ENCODE data around the gene MAGEB17. TPM values are rescaled to one million over a fixed set of nuclear protein-coding genes. Genes with fewer than 3 reads are reported as not detected.
"Not testable (repeated sequence)": the region's sequence is repeated elsewhere in the genome, so short reads cannot be mapped to it uniquely, and the experiment has no call there.

MAGEB17 gene
- total RNA-seq, 1 donor from 2014 or later = not detected

DNA sequence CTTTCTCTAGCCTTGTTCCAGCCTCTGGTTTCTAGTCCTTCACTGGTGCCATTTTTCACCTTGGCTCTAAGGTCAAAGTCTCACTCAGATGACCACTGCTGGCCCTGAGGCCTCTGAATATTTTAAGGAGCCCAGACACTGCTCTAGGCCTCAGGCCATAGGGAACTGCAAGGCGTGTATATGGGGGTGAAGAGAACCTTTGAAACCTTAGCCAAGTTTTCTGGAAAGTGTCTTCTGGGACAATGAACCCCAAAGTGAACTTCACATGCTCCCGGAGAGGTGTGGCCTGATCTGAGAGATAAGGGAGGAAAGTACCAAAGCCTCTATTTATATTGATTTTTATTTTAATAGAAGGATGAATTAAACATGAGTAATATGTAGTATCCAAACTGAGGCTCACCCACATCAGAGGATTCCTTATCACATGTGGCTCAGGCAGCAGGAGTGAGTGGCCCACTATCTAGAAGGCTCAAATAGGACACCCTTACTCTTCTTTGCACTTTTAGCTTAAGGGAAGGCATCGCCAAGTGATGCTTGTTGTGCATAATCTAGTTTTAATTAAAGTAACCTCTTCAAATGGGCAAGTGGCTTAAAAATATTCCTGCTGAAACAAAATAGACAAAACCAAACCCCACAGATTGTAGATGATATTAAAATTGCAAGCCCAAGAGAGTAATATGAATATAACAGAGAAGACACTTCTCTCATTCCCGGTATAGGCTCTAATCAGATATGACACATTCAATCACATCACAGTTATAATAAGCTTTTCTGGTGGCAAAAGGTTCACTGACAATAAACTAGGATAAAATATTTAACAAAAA lies 25.6 kb upstream of the MAGEB17 start:
- Mint-ChIP-seq H3K9me3 (no peaks in the 10 kb centered on the region), H3K27me3 (peaks cover 4% of the 10 kb centered on the region), H3K4me1 (no peaks in the 10 kb centered on the region), H3K36me3 (ENCODE audit: low read depth) (no peaks in the 10 kb centered on the region), H3K4me3 (no peak overlapping the region), H3K27ac (no peak overlapping the region)
- DNase-seq = no peak
- intact Hi-C loops (cut with micrococcal nuclease) = no loop called here

DNA sequence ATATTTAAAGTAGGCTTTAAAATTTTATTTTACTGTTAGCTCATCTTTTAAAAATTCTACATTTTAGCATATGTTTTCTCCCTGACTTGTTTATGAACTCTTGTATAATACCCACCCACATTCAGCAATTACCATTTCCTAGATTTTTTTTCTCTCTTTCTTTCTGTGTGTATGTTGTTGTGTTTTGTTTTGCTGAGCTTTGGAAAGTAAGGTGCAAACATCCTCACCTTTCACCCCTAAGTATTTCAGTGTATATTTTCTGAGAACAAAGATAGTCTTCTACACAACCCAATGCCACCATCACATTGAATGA lies 25.1 kb upstream of the MAGEB17 start:
- no peak overlapping the region for H3K4me3 Mint-ChIP-seq
- no peak for DNase-seq
- intact Hi-C loops (cut with micrococcal nuclease) = no loop called here
- H3K36me3 Mint-ChIP-seq (ENCODE audit: low read depth) = no peaks in the 10 kb centered on the region
- H3K27me3 Mint-ChIP-seq = peaks cover 3% of the 10 kb centered on the region
- no peak overlapping the region for H3K27ac Mint-ChIP-seq
- H3K9me3 Mint-ChIP-seq = no peaks in the 10 kb centered on the region
- no peaks in the 10 kb centered on the region for H3K4me1 Mint-ChIP-seq

DNA sequence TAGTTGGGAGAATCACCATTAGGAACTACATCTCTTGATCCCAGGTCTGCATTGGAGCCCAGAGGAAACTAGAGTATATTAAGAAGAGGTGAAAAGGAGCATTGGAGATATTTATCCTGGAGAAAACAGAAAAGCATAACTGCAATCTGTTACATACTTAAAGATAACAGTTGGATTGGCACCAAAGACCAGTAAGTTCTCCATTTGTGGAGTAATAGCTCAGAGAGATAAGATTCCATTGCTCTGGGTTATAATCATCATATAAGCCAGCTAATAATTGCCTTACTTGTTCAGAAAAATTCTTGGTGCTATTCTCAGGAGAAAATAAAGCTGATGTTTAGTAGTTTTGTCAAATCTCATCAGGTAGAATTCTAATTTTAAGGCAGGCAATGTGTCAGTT lies 23.3 kb upstream of the MAGEB17 start:
- H3K27me3 Mint-ChIP-seq = peaks cover 3% of the 10 kb centered on the region
- no peaks in the 10 kb centered on the region for H3K4me1 Mint-ChIP-seq
- intact Hi-C loops (cut with micrococcal nuclease) = no loop called here
- no peaks in the 10 kb centered on the region for H3K9me3 Mint-ChIP-seq
- H3K4me3 Mint-ChIP-seq = no peak overlapping the region
- H3K27ac Mint-ChIP-seq = no peak overlapping the region
- no peak for DNase-seq
- no peaks in the 10 kb centered on the region for H3K36me3 Mint-ChIP-seq (ENCODE audit: low read depth)

DNA sequence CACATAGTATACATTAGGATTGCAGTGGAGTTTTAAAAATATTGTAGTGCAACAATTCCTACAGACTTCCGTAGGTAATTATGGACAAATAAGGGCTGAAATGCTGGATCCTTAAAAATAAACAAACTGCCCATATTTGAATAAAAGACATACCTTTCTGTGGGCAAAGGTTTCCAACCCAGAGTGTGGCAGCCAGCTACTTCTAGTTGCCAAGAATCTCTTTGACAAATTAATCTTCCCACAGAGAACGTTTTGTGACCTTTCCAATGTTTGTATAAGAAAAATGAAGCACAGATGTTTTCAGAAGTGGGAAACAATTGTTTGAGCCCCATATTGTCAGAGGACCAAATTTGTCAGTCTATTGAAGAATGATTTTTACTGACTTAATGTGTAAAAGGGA lies 22.9 kb upstream of the MAGEB17 start:
- intact Hi-C loops (cut with micrococcal nuclease) = no loop called here
- DNase-seq = no peak
- peaks cover 3% of the 10 kb centered on the region for H3K27me3 Mint-ChIP-seq
- no peaks in the 10 kb centered on the region for H3K9me3 Mint-ChIP-seq
- H3K4me1 Mint-ChIP-seq = no peaks in the 10 kb centered on the region
- H3K4me3 Mint-ChIP-seq = no peak overlapping the region
- no peaks in the 10 kb centered on the region for H3K36me3 Mint-ChIP-seq (ENCODE audit: low read depth)
- H3K27ac Mint-ChIP-seq = no peak overlapping the region

DNA sequence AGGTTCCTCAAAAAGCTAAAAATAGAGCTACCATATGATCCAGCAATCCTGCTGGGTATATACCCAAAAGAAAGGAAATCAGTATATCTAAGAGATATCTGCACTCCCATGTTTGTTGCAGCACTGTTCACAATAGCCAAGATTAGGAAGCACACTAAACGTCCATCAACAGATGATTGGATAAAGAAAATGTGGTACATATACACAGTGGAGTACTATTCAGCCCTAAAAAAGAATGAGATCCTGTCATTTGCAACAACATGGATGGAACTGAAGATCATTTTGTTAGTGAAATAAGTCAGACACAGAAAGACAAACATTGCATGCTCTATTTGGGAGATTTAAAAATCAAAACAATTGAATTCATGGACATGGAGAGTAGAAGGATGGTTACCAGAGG lies 22.2 kb upstream of the MAGEB17 start:
- not testable (repeated sequence) for H3K36me3 Mint-ChIP-seq (ENCODE audit: low read depth)

DNA sequence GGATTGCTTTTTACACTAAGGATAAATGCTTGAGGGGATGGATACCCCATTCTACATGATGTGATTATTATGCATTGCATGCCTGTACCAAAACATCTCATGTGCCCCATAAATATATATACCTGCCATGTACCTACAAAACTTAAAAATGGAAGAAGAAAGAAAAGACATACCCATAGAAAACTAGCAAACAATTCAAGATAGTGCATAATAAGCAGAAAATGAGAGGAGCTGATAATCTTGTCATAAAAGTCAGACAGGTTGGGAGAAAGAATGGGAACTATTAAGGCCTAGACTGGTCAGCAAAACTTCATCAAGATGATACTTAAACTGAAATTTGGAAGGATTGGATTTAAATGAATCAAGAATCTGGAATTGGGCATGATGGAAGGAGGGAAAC lies 21.6 kb upstream of the MAGEB17 start:
- H3K9me3 Mint-ChIP-seq = no peaks in the 10 kb centered on the region
- peaks cover 3% of the 10 kb centered on the region for H3K27me3 Mint-ChIP-seq
- no peaks in the 10 kb centered on the region for H3K4me1 Mint-ChIP-seq
- no peak overlapping the region for H3K4me3 Mint-ChIP-seq
- no peak for DNase-seq
- H3K36me3 Mint-ChIP-seq (ENCODE audit: low read depth) = no peaks in the 10 kb centered on the region
- intact Hi-C loops (cut with micrococcal nuclease) = no loop called here
- no peak overlapping the region for H3K27ac Mint-ChIP-seq

More for the DNA sequence above, 22.2 kb upstream of the MAGEB17 start:
- DNase-seq; intact Hi-C loops (cut with micrococcal nuclease); H3K9me3 Mint-ChIP-seq; H3K27ac Mint-ChIP-seq; H3K27me3 Mint-ChIP-seq; H3K4me3 Mint-ChIP-seq; H3K4me1 Mint-ChIP-seq: not testable (repeated sequence)

DNA sequence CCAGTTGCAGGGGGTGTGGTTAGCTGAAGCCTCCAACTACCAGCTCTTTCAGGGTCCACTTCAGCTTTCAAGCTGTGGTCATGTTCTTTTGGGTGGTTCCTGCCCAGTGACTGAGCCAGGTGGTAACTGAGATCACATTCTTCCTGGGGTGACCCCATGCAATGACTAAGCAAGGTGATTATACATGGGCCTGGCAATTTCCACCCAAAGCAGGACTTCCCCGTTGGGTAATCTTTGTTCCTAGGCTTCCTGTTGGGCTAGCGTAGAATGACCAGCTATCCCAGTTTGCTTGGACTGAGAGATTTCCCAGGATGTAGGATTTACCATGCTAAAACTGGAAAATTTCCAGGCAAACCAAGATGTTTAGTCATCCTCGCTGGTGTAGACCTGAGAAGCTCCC lies 18.4 kb upstream of the MAGEB17 start:
- DNase-seq = no peak
- Mint-ChIP-seq H3K4me1 (no peaks in the 10 kb centered on the region), H3K4me3 (no peak overlapping the region), H3K27ac (no peak overlapping the region), H3K27me3 (no peaks in the 10 kb centered on the region), H3K9me3 (no peaks in the 10 kb centered on the region), H3K36me3 (ENCODE audit: low read depth) (no peaks in the 10 kb centered on the region)
- intact Hi-C loops (cut with micrococcal nuclease) = no loop called here

DNA sequence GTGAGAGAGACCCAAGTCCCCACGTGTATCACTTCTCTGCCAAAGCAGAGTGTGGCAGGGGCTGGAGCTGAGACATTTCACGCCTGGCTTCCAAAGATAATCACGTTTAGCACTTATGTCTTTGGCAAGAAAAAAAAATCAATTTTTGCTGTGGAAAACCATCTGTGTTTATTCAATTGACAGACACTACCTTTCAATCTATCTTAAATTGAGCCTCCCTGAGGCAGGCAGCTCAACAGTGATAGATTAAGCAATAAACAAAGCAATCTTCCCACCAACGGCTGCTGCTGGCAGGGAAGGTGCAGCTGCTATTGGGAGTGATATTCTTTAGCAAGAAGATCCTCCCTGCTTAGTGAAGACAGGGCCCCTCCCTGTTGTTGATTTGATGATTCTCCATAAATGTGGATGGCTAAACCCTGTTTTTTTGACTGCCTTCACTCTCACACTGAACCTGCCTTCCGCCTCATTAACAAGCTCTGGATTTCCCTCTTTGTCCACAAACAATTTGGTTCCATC lies 11.6 kb upstream of the MAGEB17 start:
- no peaks in the 10 kb centered on the region for H3K36me3 Mint-ChIP-seq (ENCODE audit: low read depth)
- no peak overlapping the region for H3K4me3 Mint-ChIP-seq
- DNase-seq = no peak
- intact Hi-C loops (cut with micrococcal nuclease) = no loop called here
- no peak overlapping the region for H3K27ac Mint-ChIP-seq
- H3K4me1 Mint-ChIP-seq = no peaks in the 10 kb centered on the region
- H3K9me3 Mint-ChIP-seq = no peaks in the 10 kb centered on the region
- H3K27me3 Mint-ChIP-seq = no peaks in the 10 kb centered on the region

DNA sequence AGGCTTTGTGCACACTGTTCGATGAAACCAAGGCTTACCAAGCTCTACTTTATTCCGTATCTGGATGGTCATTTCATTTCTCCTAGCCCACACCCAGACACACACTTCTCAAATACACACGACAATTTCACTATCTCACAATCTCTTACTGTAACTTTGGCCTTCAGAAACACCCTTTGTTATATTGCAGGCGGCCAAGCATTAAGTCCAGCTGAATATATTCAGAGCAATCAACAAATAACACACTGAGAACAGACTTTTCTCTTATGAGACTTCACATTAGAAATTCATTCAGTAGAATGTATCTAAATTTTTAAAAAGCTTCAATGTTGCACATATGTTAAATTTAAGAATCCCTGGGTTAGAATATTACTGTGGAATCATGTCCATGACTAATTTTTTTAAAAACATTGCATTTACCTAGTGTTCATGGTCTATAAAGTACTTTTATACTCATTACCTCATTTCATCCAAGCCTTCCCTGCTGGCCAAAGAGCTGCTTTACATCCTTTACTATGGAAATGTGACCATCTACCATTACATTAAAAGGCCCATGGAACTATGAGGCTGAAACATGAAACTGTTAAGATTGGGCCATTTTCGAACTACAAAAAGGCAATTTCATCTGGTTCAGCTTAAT lies 10.5 kb upstream of the MAGEB17 start:
- Mint-ChIP-seq H3K4me1 (no peaks in the 10 kb centered on the region), H3K27ac (no peak overlapping the region)
- intact Hi-C loops (cut with micrococcal nuclease) = no loop called here

DNA sequence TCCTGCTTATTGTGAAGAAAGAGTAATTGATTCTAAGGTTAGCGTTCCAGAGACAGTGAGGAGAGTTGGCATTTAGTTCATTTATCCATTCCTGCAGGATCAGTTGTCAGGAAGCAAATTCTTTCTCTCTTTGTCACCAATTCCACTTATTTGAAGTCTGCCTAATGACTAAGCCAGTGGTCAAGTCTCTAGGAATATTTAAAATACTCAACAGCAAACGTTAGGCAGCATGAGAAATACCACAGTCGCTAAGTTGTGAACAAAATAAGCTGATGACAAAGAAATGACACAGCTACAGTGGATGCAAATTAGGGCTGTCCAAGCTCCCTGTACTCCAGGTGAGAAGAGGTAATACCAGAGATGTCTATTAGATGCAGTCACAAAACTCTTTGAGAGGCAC lies 6.6 kb upstream of the MAGEB17 start:
- no peaks in the 10 kb centered on the region for H3K36me3 Mint-ChIP-seq (ENCODE audit: low read depth)
- no peak overlapping the region for H3K4me3 Mint-ChIP-seq
- intact Hi-C loops (cut with micrococcal nuclease) = no loop called here
- H3K27ac Mint-ChIP-seq = no peak overlapping the region
- no peaks in the 10 kb centered on the region for H3K4me1 Mint-ChIP-seq
- H3K9me3 Mint-ChIP-seq = no peaks in the 10 kb centered on the region
- peaks cover 3% of the 10 kb centered on the region for H3K27me3 Mint-ChIP-seq
- no peak for DNase-seq

More for the DNA sequence above, 10.5 kb upstream of the MAGEB17 start:
- Mint-ChIP-seq H3K36me3 (ENCODE audit: low read depth) (no peaks in the 10 kb centered on the region), H3K27me3 (no peaks in the 10 kb centered on the region), H3K4me3 (no peak overlapping the region), H3K9me3 (no peaks in the 10 kb centered on the region)
- DNase-seq = no peak

DNA sequence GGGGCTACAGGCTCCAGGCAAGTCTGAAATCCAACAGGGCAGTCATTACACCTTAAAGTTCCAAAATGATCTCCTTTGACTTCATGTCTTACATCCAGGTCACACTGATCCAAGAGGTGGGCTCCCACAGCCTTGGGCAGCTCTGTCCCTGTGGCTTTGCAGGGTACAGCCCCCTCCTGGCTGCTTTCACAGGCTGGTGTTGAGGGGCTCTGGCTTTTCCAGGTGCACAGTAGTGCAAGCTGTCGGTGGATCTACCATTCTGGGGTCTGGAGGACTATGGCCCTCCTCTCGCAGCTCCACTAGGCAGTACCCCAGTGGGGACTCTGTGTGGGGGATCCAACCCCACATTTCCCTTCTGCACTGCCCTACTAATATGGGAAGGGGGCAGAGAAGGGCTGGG lies 6.1 kb upstream of the MAGEB17 start:
- H3K27ac Mint-ChIP-seq; H3K4me1 Mint-ChIP-seq; H3K36me3 Mint-ChIP-seq (ENCODE audit: low read depth); H3K9me3 Mint-ChIP-seq; H3K4me3 Mint-ChIP-seq; H3K27me3 Mint-ChIP-seq; intact Hi-C loops (cut with micrococcal nuclease); DNase-seq: not testable (repeated sequence)

DNA sequence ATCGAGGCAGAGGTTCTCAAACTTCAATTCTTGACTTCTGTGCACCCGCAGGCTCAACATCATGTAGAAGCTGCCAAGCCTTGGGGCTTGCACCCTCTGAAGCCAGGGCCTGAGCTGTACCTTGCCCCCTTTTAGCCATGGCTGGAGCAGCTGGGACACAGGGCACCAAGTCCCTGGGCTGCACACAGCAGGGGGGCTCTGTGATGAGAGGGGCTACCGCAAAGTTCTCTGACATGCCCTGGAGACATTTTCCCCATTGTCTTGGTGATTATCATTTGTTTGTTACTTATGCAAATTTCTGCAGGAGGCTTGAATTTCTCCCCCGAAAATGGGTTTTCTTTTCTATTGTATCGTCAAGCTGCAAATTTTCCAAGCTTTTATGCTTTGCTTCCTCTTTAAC lies 4.9 kb upstream of the MAGEB17 start:
- Mint-ChIP-seq H3K27me3 (peaks cover 3% of the 10 kb centered on the region), H3K4me1 (no peaks in the 10 kb centered on the region), H3K36me3 (ENCODE audit: low read depth) (no peaks in the 10 kb centered on the region), H3K4me3 (no peak overlapping the region), H3K27ac (no peak overlapping the region), H3K9me3 (no peaks in the 10 kb centered on the region)
- intact Hi-C loops (cut with micrococcal nuclease) = no loop called here
- no peak for DNase-seq

DNA sequence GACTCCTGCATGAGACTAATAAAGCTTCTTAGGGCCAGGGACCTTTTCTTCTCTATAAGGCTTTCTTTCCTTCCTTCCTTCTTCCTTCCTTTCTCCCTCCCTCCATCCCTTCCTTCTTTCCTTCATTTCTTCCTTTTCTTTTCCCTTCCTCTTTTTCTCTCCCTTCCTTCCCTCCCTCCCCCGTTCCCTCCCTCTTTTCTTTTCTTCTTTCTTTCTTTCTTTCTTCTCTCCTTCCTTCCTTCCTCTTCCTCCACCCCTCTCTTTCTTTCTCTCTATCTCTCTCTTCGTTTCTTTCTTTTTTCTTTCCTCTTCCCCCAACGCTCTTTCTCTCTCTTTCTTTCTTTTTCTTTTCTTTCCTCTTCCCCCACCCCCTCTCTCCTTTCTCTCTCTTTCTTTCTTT lies 2.5 kb upstream of the MAGEB17 start:
- no peak overlapping the region for H3K27ac Mint-ChIP-seq
- no peaks in the 10 kb centered on the region for H3K9me3 Mint-ChIP-seq
- H3K27me3 Mint-ChIP-seq = peaks cover 3% of the 10 kb centered on the region
- H3K4me1 Mint-ChIP-seq = no peaks in the 10 kb centered on the region
- H3K36me3 Mint-ChIP-seq (ENCODE audit: low read depth) = no peaks in the 10 kb centered on the region
- H3K4me3 Mint-ChIP-seq = no peak overlapping the region
- no peak for DNase-seq
- intact Hi-C loops (cut with micrococcal nuclease) = no loop called here

DNA sequence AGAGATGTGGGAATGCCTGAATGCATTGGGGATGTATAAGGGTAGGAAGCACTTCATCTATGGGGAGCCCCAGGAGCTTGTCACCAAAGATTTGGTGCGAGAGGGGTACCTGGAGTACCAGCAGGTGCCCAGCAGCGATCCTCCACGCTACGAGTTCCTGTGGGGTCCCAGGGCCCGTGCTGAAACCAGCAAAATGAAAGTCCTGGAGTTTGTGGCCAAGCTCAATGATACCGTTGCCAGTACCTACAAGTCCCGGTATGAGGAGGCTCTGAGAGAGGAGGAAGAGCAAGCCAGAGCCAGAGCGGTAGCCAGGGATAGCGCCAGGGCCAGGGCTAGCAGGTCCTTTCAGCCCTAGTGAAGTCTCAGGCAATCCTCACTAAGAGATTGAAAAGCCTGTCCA lies 3.8 kb downstream of the MAGEB17 start:
- Mint-ChIP-seq H3K36me3 (ENCODE audit: low read depth) (no peaks in the 10 kb centered on the region), H3K27me3 (no peaks in the 10 kb centered on the region)
- intact Hi-C loops (cut with micrococcal nuclease) = no loop called here

DNA sequence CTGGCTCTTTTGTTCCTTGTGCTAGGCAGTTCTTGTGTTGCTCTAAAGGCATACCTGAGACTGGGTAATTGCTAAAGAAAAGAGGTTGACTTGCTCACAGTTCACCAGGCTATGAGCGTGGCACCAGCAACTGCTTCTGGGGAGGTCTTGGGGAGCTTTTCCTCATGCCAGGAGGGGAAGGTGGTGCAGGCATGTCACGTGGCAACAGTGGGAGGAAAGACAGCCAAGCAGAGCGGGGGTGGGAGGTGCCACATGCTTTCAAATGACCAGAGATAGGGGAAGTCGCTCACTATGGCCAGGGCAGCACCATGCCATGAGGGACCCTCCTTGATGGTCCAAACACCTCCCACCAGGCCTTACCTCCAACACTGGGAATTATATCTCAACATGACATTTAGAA lies 4.7 kb downstream of the MAGEB17 start:
- H3K4me3 Mint-ChIP-seq = no peak overlapping the region
- DNase-seq = no peak
- H3K9me3 Mint-ChIP-seq = no peaks in the 10 kb centered on the region
- intact Hi-C loops (cut with micrococcal nuclease) = no loop called here
- no peaks in the 10 kb centered on the region for H3K36me3 Mint-ChIP-seq (ENCODE audit: low read depth)
- H3K27me3 Mint-ChIP-seq = no peaks in the 10 kb centered on the region
- H3K4me1 Mint-ChIP-seq = no peaks in the 10 kb centered on the region
- H3K27ac Mint-ChIP-seq = no peak overlapping the region

More for the DNA sequence above, 3.8 kb downstream of the MAGEB17 start:
- Mint-ChIP-seq H3K27ac (no peak overlapping the region), H3K4me1 (no peaks in the 10 kb centered on the region), H3K4me3 (no peak overlapping the region), H3K9me3 (no peaks in the 10 kb centered on the region)
- no peak for DNase-seq

Measured in activated CD4-positive, alpha-beta T cell treated with anti-CD3 and anti-CD28 coated beads, Interleukin-2, amount 10 ng/mL, durations not matched to agents 24 days and 14 days (primary cell).